ENCODE measurements around the gene FBXO33.

Gene FBXO33

GRCh38 chr14:39431416-39432178 is 636 bp downstream of the FBXO33 start:
- peak; percentile 23 for DNase-seq (ENCODE audit: low read depth)

GRCh38 chr14:39430762-39431415 is 1.3 kb downstream of the FBXO33 start:
- no peak for DNase-seq (ENCODE audit: low read depth)

- no peak for DNase-seq (ENCODE audit: low read depth)
These were observed 4.1 kb downstream of the FBXO33 start for GRCh38 chr14:39428118-39428517.

GRCh38 chr14:39426605-39427004 is 5.6 kb downstream of the FBXO33 start:
- no peak for DNase-seq (ENCODE audit: low read depth)

GRCh38 chr14:39425947-39426346 is 6.3 kb downstream of the FBXO33 start:
- no peak for DNase-seq (ENCODE audit: low read depth)

- no peak for DNase-seq (ENCODE audit: low read depth)
These were observed 8.4 kb downstream of the FBXO33 start for GRCh38 chr14:39423793-39424192.

GRCh38 chr14:39422243-39422642 is 10.0 kb downstream of the FBXO33 start:
- DNase-seq (ENCODE audit: low read depth), result no peak

- DNase-seq (ENCODE audit: low read depth), result no peak
These were observed 13.0 kb downstream of the FBXO33 start for GRCh38 chr14:39419272-39419671.

GRCh38 chr14:39417014-39417413 is 15.2 kb downstream of the FBXO33 start:
- DNase-seq (ENCODE audit: low read depth), result no peak

GRCh38 chr14:39416072-39416471 is 16.2 kb downstream of the FBXO33 start:
- DNase-seq (ENCODE audit: low read depth), result no peak

GRCh38 chr14:39406560-39406959 is 25.7 kb downstream of the FBXO33 start:
- no peak for DNase-seq (ENCODE audit: low read depth)

- no peak for DNase-seq (ENCODE audit: low read depth)
These were observed 33.9 kb downstream of the FBXO33 start for GRCh38 chr14:39398382-39398781.

- no peak for DNase-seq (ENCODE audit: low read depth)
These were observed 35.8 kb downstream of the FBXO33 start for GRCh38 chr14:39396448-39396847.

GRCh38 chr14:39395555-39396254 is 36.5 kb downstream of the FBXO33 start:
- DNase-seq (ENCODE audit: low read depth), result no peak

- no peak for DNase-seq (ENCODE audit: low read depth)
These were observed 38.9 kb downstream of the FBXO33 start for GRCh38 chr14:39393289-39393688.

GRCh38 chr14:39384177-39384576 is 48.1 kb downstream of the FBXO33 start:
- no peak for DNase-seq (ENCODE audit: low read depth)

GRCh38 chr14:39383741-39384140 is 48.5 kb downstream of the FBXO33 start:
- no peak for DNase-seq (ENCODE audit: low read depth)

GRCh38 chr14:39383026-39383660 is 49.1 kb downstream of the FBXO33 start:
- no peak for DNase-seq (ENCODE audit: low read depth)

- DNase-seq (ENCODE audit: low read depth), result no peak
These were observed 49.8 kb downstream of the FBXO33 start for GRCh38 chr14:39382463-39382862.

- no peak for DNase-seq (ENCODE audit: low read depth)
These were observed 50.9 kb downstream of the FBXO33 start for GRCh38 chr14:39381366-39381765.

GRCh38 chr14:39376667-39377403 is 55.4 kb downstream of the FBXO33 start:
- DNase-seq (ENCODE audit: low read depth), result no peak

- no peak for DNase-seq (ENCODE audit: low read depth)
These were observed 57.4 kb downstream of the FBXO33 start for GRCh38 chr14:39374851-39375250.
